ENCODE measurements around the gene BCAR3.

DNA sequence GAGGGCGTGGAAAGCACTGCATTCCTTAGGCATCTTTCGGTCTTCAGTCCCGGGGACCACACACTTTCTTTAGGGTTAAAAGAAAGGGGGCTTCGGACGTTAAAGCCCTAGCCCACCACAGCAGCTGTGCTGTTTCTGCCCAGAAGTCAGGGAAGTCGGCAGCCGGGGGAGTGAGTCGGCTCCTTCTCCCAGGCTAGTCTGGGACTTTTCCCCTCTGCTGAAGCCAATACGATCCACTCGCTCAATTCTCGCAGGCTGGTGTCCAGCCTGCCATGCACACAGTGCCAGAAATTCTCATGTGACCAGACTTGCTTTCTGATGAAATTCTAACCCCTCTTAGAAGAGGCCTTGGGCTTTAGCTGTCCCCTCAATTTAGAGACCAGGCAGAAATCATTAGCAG, 67.7 kb downstream of the BCAR3 start:
- TF ChIP-seq, protein P1, sequence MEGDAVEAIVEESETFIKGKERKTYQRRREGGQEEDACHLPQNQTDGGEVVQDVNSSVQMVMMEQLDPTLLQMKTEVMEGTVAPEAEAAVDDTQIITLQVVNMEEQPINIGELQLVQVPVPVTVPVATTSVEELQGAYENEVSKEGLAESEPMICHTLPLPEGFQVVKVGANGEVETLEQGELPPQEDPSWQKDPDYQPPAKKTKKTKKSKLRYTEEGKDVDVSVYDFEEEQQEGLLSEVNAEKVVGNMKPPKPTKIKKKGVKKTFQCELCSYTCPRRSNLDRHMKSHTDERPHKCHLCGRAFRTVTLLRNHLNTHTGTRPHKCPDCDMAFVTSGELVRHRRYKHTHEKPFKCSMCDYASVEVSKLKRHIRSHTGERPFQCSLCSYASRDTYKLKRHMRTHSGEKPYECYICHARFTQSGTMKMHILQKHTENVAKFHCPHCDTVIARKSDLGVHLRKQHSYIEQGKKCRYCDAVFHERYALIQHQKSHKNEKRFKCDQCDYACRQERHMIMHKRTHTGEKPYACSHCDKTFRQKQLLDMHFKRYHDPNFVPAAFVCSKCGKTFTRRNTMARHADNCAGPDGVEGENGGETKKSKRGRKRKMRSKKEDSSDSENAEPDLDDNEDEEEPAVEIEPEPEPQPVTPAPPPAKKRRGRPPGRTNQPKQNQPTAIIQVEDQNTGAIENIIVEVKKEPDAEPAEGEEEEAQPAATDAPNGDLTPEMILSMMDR (IDR thresholded peaks at IDR 0.05): no peak
- TF ChIP-seq POLR2A (IDR thresholded peaks at IDR 0.05): peak in 1 of 3 donors; percentile 35
